ENCODE results near the gene CXCL16. TPM values are rescaled to one million over a fixed set of nuclear protein-coding genes. Genes with fewer than 3 reads are reported as not detected.
A peak's percentile ranks its signal among the peaks of the same experiment; 100 is the strongest.

The CXCL16 gene
- total and polyA plus RNA-seq, 10 of the 15 experiments (the other 5 are each of a cell fraction or from before 2014, with no cell fraction given) = 0.15 to 2.2 (median 0.65) TPM

GRCh38 chr17:4771519-4772234, 31.9 kb upstream of the CXCL16 start, which contains the start of gene TM4SF5:
Gene TM4SF5, plus strand, starts transcription at chr17:4771886. Its CDS starts 37 bp downstream, at chr17:4771923.
- 52% methylated on average over 13 of the region's 13 CpGs for WGBS (ENCODE audit: insufficient coverage, insufficient replicate concordance, low lambda C conversion rate, missing lambda C conversion rate)
- H3K36me3 ChIP-seq (ENCODE audit: control insufficient read depth in 2 of 2, insufficient read depth in 2 of 2, low read length in 1 of 2) = no peaks in the 10 kb centered on the region
- H4K20me1 ChIP-seq (ENCODE audit: control insufficient read depth, insufficient read depth) = no peaks in the 10 kb centered on the region
- no TSS peak for BruUV-seq (replicated peaks)
- DNase-seq (ENCODE audit: low read depth, low spot score) (no peak), FAIRE-seq (no peak), ATAC-seq (0 out of 3 replicates have a peak, but pooled peaks have one; percentile 22)
- no peaks in the 10 kb centered on the region for H3K9me3 ChIP-seq (replicated peaks; ENCODE audit: control insufficient read depth, insufficient read depth, low read length)
- intact Hi-C loops (cut with micrococcal nuclease; ENCODE audit: unreplicated experiment) (no loop called here), in situ Hi-C loops (cut with MboI) (no loop called here)
- peaks cover 14% of the 10 kb centered on the region for H3K4me1 ChIP-seq (ENCODE audit: control insufficient read depth, insufficient read depth, low read length)
- POLR2A ChIA-PET = no interaction called here
- H3K4me2 ChIP-seq (ENCODE audit: control insufficient read depth, insufficient read depth) = no peak within 1 kb of the TSS
- RAD21 ChIA-PET (ENCODE audit: unreplicated experiment) = no interaction called here
- SMC1A ChIA-PET (ENCODE audit: uncharacterized antibody, unreplicated experiment) = no interaction called here
- CTCF ChIA-PET = no interaction called here
- H3K9ac ChIP-seq (ENCODE audit: control insufficient read depth, insufficient read depth, low read length) = no peak within 1 kb of the TSS
- TF ChIP-seq ZNF274 (IDR thresholded peaks at IDR 0.05; ENCODE audit: insufficient read depth, insufficient read length) (no peak), NFYB (IDR thresholded peaks at IDR 0.05; ENCODE audit: insufficient read depth, low read depth, low read length) (no peak)
- H2AFZ ChIP-seq (ENCODE audit: control insufficient read depth, low read depth, low read length) = no peak within 1 kb of the TSS
- H3K79me2 ChIP-seq (ENCODE audit: control insufficient read depth, insufficient read depth, low read length) = no peaks in the 10 kb centered on the region
- no peaks in the 10 kb centered on the region for H3K27me3 ChIP-seq (replicated peaks in 1 of 2; ENCODE audit: control insufficient read depth in 2 of 2, insufficient read depth in 2 of 2, low read length in 1 of 2)
- no peak within 1 kb of the TSS for H3K27ac ChIP-seq (ENCODE audit: control insufficient read depth, insufficient read depth)
- H3K4me3 ChIP-seq = no peak within 1 kb of the TSS

- intact Hi-C loops (cut with micrococcal nuclease; ENCODE audit: unreplicated experiment) (no loop called here), in situ Hi-C loops (cut with MboI) (no loop called here)
- Histone ChIP-seq H3K9ac (ENCODE audit: control insufficient read depth, insufficient read depth, low read length) (no peak overlapping the region), H3K4me3 (no peak overlapping the region), H3K36me3 (ENCODE audit: control insufficient read depth in 2 of 2, insufficient read depth in 2 of 2, low read length in 1 of 2) (no peaks in the 10 kb centered on the region), H2AFZ (ENCODE audit: control insufficient read depth, low read depth, low read length) (no peak overlapping the region), H3K4me1 (ENCODE audit: control insufficient read depth, insufficient read depth, low read length) (peaks cover 9% of the 10 kb centered on the region; the same call in 1 of the 2 replicates), H3K27me3 (replicated peaks in 1 of 2; ENCODE audit: control insufficient read depth in 2 of 2, insufficient read depth in 2 of 2, low read length in 1 of 2) (no peaks in the 10 kb centered on the region), H3K4me2 (ENCODE audit: control insufficient read depth, insufficient read depth) (no peak overlapping the region), H3K9me3 (replicated peaks; ENCODE audit: control insufficient read depth, insufficient read depth, low read length) (no peaks in the 10 kb centered on the region), H3K27ac (ENCODE audit: control insufficient read depth, insufficient read depth) (no peak overlapping the region), H4K20me1 (ENCODE audit: control insufficient read depth, insufficient read depth) (no peaks in the 10 kb centered on the region), H3K79me2 (ENCODE audit: control insufficient read depth, insufficient read depth, low read length) (no peaks in the 10 kb centered on the region)
- BruUV-seq (replicated peaks) = no TSS peak
- WGBS (ENCODE audit: insufficient coverage, insufficient replicate concordance, low lambda C conversion rate, missing lambda C conversion rate) = 19% methylated on average over 2 of the region's 2 CpGs
- FAIRE-seq (no peak), DNase-seq (ENCODE audit: low read depth, low spot score) (no peak), ATAC-seq (no peak)
- POLR2A ChIA-PET = interaction anchor here (0.6 kb wide), 1 partner anchor 728 kb away, joined by 6 read pairs; no protein-coding TSS in a partner anchor
- CTCF ChIA-PET = no interaction called here
- RAD21 ChIA-PET (ENCODE audit: unreplicated experiment) = no interaction called here
- SMC1A ChIA-PET (ENCODE audit: uncharacterized antibody, unreplicated experiment) = no interaction called here
- TF ChIP-seq E2F8 (IDR thresholded peaks at IDR 0.05; ENCODE audit: low read depth, partially characterized antibody) (no peak), HDGF (IDR thresholded peaks at IDR 0.05) (no peak), GATAD2B (conservative IDR thresholded peaks at IDR 0.05; ENCODE audit: low read depth) (no peak), MAX (IDR thresholded peaks at IDR 0.05; ENCODE audit: low read depth, low read length) (no peak), CHD2 (IDR thresholded peaks at IDR 0.05; ENCODE audit: borderline replicate concordance, low read depth, low read length) (no peak), BHLHE40 (IDR thresholded peaks at IDR 0.05; ENCODE audit: borderline replicate concordance in 1 of 2, low read depth in 2 of 2, low read length in 1 of 2) (no peak), USF2 (IDR thresholded peaks at IDR 0.05; ENCODE audit: borderline replicate concordance, low read depth, low read length) (no peak), POLR2AphosphoS2 (IDR thresholded peaks at IDR 0.05; ENCODE audit: low read depth, low read length) (no peak), SRF (IDR thresholded peaks at IDR 0.05; ENCODE audit: low read depth in 2 of 2, low read length in 2 of 2) (no peak), ATF7 (IDR thresholded peaks at IDR 0.05; ENCODE audit: low read depth) (no peak), ZZZ3 (IDR thresholded peaks at IDR 0.05; ENCODE audit: control insufficient read depth, insufficient read length, low read depth) (no peak)
These were observed 29.9 kb upstream of the CXCL16 start for GRCh38 chr17:4769628-4770027.

Measured in GM12878 (cell line).